ENCODE measurements around the gene ZNF441. TPM values are rescaled to one million over a fixed set of nuclear protein-coding genes. Genes with fewer than 3 reads are reported as not detected.
A peak's percentile ranks its signal among the peaks of the same experiment; 100 is the strongest.
"Not testable (repeated sequence)": the region's sequence is repeated elsewhere in the genome, so short reads cannot be mapped to it uniquely, and the experiment has no call there.

The ZNF441 gene
- polyA plus RNA-seq, 3 donors, result 0.48 to 1.0 (median 0.95) TPM

DNA sequence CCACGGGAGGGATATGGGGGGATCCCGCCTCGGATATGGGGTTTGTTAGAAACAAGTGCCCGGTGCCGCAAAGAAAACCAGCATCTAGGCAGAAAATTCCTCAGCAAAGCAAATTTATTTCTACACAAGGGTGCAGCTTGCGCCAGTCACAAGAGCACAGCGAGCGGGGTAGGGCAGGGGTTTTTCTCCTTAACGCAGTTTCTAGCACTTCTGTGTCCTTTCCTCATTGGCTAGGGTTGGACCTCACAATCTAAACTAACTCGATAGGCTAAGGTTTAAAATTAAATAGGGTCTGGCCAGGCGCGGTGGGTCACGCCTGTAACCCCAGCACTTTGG is 47.9 kb downstream of the ZNF441 start:
- H4K20me1 ChIP-seq (ENCODE audit: insufficient read depth, low read length), result no peaks in the 10 kb centered on the region
- peaks cover 18 to 51% (median 39%) of the 10 kb centered on the region in 7 donors for H3K9me3 Mint-ChIP-seq
- H3K27ac Mint-ChIP-seq, result peak overlapping the region in 5 of 7 donors; percentile 6 to 82 (median 71)
- H3K9ac ChIP-seq (ENCODE audit: insufficient read depth, low read length, poor library complexity, severe bottlenecking), result peak overlapping the region; percentile 79
- WGBS (ENCODE audit: insufficient coverage), result no CpG with 5 or more reads among the region's 13 CpGs
- peak overlapping the region in 1 of 2 donors; percentile 80 for H3K27ac ChIP-seq (ENCODE audit: low read depth in 1 of 2, low read length in 2 of 2)
- H3K9me3 ChIP-seq (replicated peaks in 1 of 2; ENCODE audit: control insufficient read depth in 1 of 2, insufficient read depth in 1 of 2, low read length in 2 of 2), result peaks cover 27 to 43% of the 10 kb centered on the region in 2 donors
- peaks cover 9 to 15% of the 10 kb centered on the region in 2 donors for H3K4me1 ChIP-seq (ENCODE audit: control insufficient read depth in 1 of 2, insufficient read depth in 2 of 2, low read length in 2 of 2)
- peaks cover 0 to 10% of the 10 kb centered on the region in 2 donors for H3K36me3 ChIP-seq (replicated peaks in 1 of 2; ENCODE audit: control insufficient read depth in 1 of 2, insufficient read depth in 2 of 2, low read length in 2 of 2)
- peak in 1 of 3 donors; percentile 3 for DNase-seq
- H3K4me3 Mint-ChIP-seq, result peak overlapping the region; percentile 93 to 95
- H3K79me2 ChIP-seq (ENCODE audit: insufficient read depth, low read length), result peaks cover 9% of the 10 kb centered on the region
- intact Hi-C loops (cut with micrococcal nuclease), result loop anchor here (1.0 to 10.0 kb wide), 4 partner anchors 15 to 328 kb away; partner anchors contain the start of gene ZNF20 (in 1 of the 2)
- peaks cover 20% of the 10 kb centered on the region for H3K4me1 Mint-ChIP-seq
- peaks cover 12 to 34% of the 10 kb centered on the region in 2 donors for H3K36me3 Mint-ChIP-seq
- peak overlapping the region; percentile 90 for H2AFZ ChIP-seq (ENCODE audit: insufficient read depth, low read depth, low read length, poor library complexity, severe bottlenecking)
- peak overlapping the region; percentile 71 to 92 (median 84) for H3K4me3 ChIP-seq (replicated peaks in 1 of 3; ENCODE audit: low read depth in 2 of 3, low read length in 3 of 3)
- TF ChIP-seq, protein P1, sequence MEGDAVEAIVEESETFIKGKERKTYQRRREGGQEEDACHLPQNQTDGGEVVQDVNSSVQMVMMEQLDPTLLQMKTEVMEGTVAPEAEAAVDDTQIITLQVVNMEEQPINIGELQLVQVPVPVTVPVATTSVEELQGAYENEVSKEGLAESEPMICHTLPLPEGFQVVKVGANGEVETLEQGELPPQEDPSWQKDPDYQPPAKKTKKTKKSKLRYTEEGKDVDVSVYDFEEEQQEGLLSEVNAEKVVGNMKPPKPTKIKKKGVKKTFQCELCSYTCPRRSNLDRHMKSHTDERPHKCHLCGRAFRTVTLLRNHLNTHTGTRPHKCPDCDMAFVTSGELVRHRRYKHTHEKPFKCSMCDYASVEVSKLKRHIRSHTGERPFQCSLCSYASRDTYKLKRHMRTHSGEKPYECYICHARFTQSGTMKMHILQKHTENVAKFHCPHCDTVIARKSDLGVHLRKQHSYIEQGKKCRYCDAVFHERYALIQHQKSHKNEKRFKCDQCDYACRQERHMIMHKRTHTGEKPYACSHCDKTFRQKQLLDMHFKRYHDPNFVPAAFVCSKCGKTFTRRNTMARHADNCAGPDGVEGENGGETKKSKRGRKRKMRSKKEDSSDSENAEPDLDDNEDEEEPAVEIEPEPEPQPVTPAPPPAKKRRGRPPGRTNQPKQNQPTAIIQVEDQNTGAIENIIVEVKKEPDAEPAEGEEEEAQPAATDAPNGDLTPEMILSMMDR (IDR thresholded peaks at IDR 0.05), result no peak
- H3K4me2 ChIP-seq (replicated peaks; ENCODE audit: extremely low read depth, low read length, poor library complexity, severe bottlenecking), result peak overlapping the region; percentile 82
- peaks cover 0 to 2% (median 0%) of the 10 kb centered on the region in 3 donors for H3K27me3 Mint-ChIP-seq (ENCODE audit: low read depth in 3 of 3)
- no peaks in the 10 kb centered on the region for H3K27me3 ChIP-seq (ENCODE audit: control insufficient read depth in 2 of 2, insufficient read depth in 2 of 2, low read length in 2 of 2)

DNA sequence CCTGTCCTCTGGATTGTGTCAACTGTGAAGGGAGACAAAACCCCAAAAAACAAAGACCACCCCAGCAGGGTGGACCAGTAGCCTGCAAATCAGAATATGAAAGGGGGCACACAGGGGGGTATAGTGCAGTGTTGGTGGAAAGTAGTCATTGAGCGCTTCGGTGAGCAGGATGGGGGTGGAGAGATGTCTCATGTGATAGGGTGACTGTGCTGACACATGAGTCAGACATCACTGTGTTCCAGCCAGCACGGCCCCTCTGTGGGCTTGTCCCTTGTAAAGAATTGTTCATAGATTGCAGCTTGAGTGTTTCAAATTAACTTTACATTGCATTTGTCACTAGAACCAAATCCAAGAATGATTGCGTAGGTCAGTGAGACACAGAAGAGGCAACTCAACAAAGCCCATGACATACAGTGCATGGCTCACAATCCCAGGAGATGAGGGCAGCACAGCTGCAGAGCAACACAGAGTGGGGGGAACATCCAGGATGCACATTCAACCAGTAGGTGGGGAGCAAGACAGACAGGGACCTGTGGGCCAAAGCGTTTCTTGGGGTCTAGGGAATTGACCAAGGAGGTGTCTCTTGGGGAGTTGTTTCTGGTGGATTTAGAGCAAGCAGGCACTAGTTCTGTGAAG is 54.8 kb downstream of the ZNF441 start:
- Histone ChIP-seq H3K4me3 (replicated peaks in 1 of 3; ENCODE audit: low read depth in 2 of 3, low read length in 3 of 3) (no peak overlapping the region), H4K20me1 (ENCODE audit: insufficient read depth, low read length) (no peaks in the 10 kb centered on the region), H3K27me3 (ENCODE audit: control insufficient read depth in 2 of 2, insufficient read depth in 2 of 2, low read length in 2 of 2) (no peaks in the 10 kb centered on the region), H3K4me1 (ENCODE audit: control insufficient read depth in 1 of 2, insufficient read depth in 2 of 2, low read length in 2 of 2) (no peaks in the 10 kb centered on the region), H3K79me2 (ENCODE audit: insufficient read depth, low read length) (peaks cover 5% of the 10 kb centered on the region), H3K9me3 (replicated peaks in 1 of 2; ENCODE audit: control insufficient read depth in 1 of 2, insufficient read depth in 1 of 2, low read length in 2 of 2) (peaks cover 73 to 78% of the 10 kb centered on the region in 2 donors), H3K27ac (ENCODE audit: low read depth in 1 of 2, low read length in 2 of 2) (no peak overlapping the region), H3K4me2 (replicated peaks; ENCODE audit: extremely low read depth, low read length, poor library complexity, severe bottlenecking) (no peak overlapping the region), H3K36me3 (replicated peaks in 1 of 2; ENCODE audit: control insufficient read depth in 1 of 2, insufficient read depth in 2 of 2, low read length in 2 of 2) (peaks cover 0 to 42% of the 10 kb centered on the region in 2 donors), H3K9ac (ENCODE audit: insufficient read depth, low read length, poor library complexity, severe bottlenecking) (no peak overlapping the region), H2AFZ (ENCODE audit: insufficient read depth, low read depth, low read length, poor library complexity, severe bottlenecking) (no peak overlapping the region)
- intact Hi-C loops (cut with micrococcal nuclease), result loop anchor here in 1 of 2 donors (5.0 kb wide), 1 partner anchor 34 kb away; no protein-coding TSS in a partner anchor
- Mint-ChIP-seq H3K9me3 (peaks cover 40 to 82% (median 72%) of the 10 kb centered on the region in 7 donors), H3K4me3 (no peak overlapping the region), H3K36me3 (peaks cover 29 to 67% of the 10 kb centered on the region in 2 donors), H3K27me3 (ENCODE audit: low read depth in 3 of 3) (peaks cover 0 to 2% (median 0%) of the 10 kb centered on the region in 3 donors), H3K4me1 (peaks cover 13% of the 10 kb centered on the region), H3K27ac (peak overlapping the region in 2 of 7 donors; percentile 36 to 69)
- TF ChIP-seq, protein P1 (IDR thresholded peaks at IDR 0.05), result no peak
- 94% methylated on average over 4 of the region's 5 CpGs for whole genome bisulfite sequencing (ENCODE audit: insufficient coverage)
- no peak for DNase-seq

DNA sequence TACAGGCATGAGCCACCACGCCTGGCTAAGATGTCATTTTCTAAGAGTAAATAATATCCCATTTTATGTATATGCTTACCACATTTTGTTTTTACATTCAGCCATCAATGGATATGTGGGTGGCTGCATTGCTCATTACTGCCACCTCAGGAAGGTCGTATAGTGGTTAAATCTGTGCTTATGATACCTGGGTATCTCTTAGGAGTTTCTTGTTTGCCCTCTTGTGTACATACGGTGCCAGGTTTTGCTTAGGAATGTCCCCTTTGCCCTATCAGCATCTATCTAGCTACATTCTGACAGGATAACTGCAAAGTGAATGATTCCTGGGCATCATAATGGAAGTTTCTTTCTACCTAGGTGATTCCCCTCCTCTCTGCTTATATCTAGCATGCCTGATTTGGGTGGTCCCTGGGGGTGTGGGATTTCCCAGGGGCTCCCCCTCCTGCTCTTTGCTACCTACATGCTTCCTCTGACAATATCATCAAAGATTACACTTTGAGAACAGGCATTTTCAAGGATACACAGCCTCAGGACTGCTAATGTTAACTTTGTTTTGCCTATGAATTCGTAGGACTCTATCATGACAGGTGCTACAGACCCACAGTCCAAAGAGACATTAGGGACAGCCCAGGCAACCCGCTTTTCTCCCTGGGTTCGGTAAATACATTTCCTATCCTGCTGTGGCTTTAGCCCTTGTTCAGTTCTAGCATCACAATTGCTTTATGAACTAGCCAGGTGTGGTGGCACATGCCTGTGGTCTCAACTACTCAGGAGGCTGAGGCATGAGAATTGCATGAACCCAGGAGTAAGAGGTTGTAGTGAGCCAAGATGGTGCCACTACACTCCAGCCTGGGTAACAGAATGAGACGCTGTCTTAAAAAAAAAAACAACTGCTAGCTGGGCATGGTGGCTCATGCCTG is 62.4 kb downstream of the ZNF441 start:
- H3K27ac ChIP-seq (ENCODE audit: low read depth in 1 of 2, low read length in 2 of 2); H3K4me2 ChIP-seq (replicated peaks; ENCODE audit: extremely low read depth, low read length, poor library complexity, severe bottlenecking); H3K4me1 ChIP-seq (ENCODE audit: control insufficient read depth in 1 of 2, insufficient read depth in 2 of 2, low read length in 2 of 2); DNase-seq; H3K4me3 Mint-ChIP-seq; H2AFZ ChIP-seq (ENCODE audit: insufficient read depth, low read depth, low read length, poor library complexity, severe bottlenecking); H3K9ac ChIP-seq (ENCODE audit: insufficient read depth, low read length, poor library complexity, severe bottlenecking); H3K4me1 Mint-ChIP-seq; intact Hi-C loops (cut with micrococcal nuclease); H3K27me3 Mint-ChIP-seq (ENCODE audit: low read depth in 3 of 3); H3K79me2 ChIP-seq (ENCODE audit: insufficient read depth, low read length); H4K20me1 ChIP-seq (ENCODE audit: insufficient read depth, low read length); H3K27me3 ChIP-seq (ENCODE audit: control insufficient read depth in 2 of 2, insufficient read depth in 2 of 2, low read length in 2 of 2): not testable (repeated sequence)
- peak overlapping the region in 1 of 3 experiments; percentile 23 for H3K4me3 ChIP-seq (replicated peaks in 1 of 3; ENCODE audit: low read depth in 2 of 3, low read length in 3 of 3)
- H3K9me3 ChIP-seq (replicated peaks in 1 of 2; ENCODE audit: control insufficient read depth in 1 of 2, insufficient read depth in 1 of 2, low read length in 2 of 2), result peaks cover 73 to 91% of the 10 kb centered on the region in 2 donors
- peak overlapping the region in 1 of 7 donors; percentile 41 for H3K27ac Mint-ChIP-seq
- peaks cover 55 to 96% (median 91%) of the 10 kb centered on the region in 7 donors for H3K9me3 Mint-ChIP-seq
- peaks cover 30 to 80% of the 10 kb centered on the region in 2 donors for H3K36me3 ChIP-seq (replicated peaks in 1 of 2; ENCODE audit: control insufficient read depth in 1 of 2, insufficient read depth in 2 of 2, low read length in 2 of 2)
- peaks cover 62 to 83% of the 10 kb centered on the region in 2 donors for H3K36me3 Mint-ChIP-seq
- WGBS (ENCODE audit: insufficient coverage), result 100% methylated on average over 2 of the region's 7 CpGs

Measured in CD14-positive monocyte (primary cell).